Mucosa of descending colon (tissue), 3 donors: Measurements from ENCODE around the gene EVC2. TPM values are rescaled to one million over a fixed set of nuclear protein-coding genes. Genes with fewer than 3 reads are reported as not detected.

ENCODE experiments used
- ATAC-seq: fragments of 200-7000 bp; cut with Tn5 transposase; one replicate; pipeline ENCODE4 v1.9.1; 2020; ENCODE audit warnings: mild to moderate bottlenecking, moderate library complexity
- DNase-seq, 3 donors: peaks; one replicate each; pipeline ENCODE4 v3.0.0-alpha.2; 2020
- H3K36me3 ChIP-seq: fragments of 200-600 bp; one replicate; pipeline ENCODE4 v1.8.0; 2021; ENCODE audit warnings: low read depth, mild to moderate bottlenecking
- H3K4me1 ChIP-seq: fragments of 200-600 bp; one replicate; pipeline ENCODE4 v1.8.0; 2021; ENCODE audit warnings: low read depth, mild to moderate bottlenecking
- H3K4me3 ChIP-seq: fragments of 200-600 bp; one replicate; pipeline ENCODE4 v1.8.0; 2021; ENCODE audit warnings: mild to moderate bottlenecking
- H3K9me3 ChIP-seq: fragments of 200-600 bp; one replicate; pipeline ENCODE4 v1.8.0; 2021; ENCODE audit warnings: mild to moderate bottlenecking
- CTCF ChIP-seq: fragments of 200-600 bp; IDR thresholded peaks from one replicate; pipeline ENCODE4 v1.8.0; 2022; ENCODE audit warnings: antibody characterized with exemption, mild to moderate bottlenecking
- intact Hi-C, 2 donors: fragments of 100-400 bp; cut with DNase I in 1 of 2; cut with micrococcal nuclease in 1 of 2; formaldehyde crosslinking; loops; one replicate each; pipeline versions ENCODE4 v1.11.0 to v1.11.1; 2022; cut with DNase I, micrococcal nuclease
- total RNA-seq, 3 donors: library from RNA; stranded (reverse); fragmentation: NEBNext Ultra II Directional in 2 of 3; extraction: Animal tissue kit (Norgen Biotek cat#: 25700) in 2 of 3; gene quantifications; one replicate each; pipeline versions ENCODE4 v1.2.1 to v1.2.4, GENCODE V29; 2021 to 2023
- donor health status: DM: no; HTN: no; CAD: no; lungs with moderate emphysema.
- donor health status: DM: no; HTN: no; CAD: no.
- donor health status: DM: no; HTN: yes; CAD: no.

Gene EVC2
- total RNA-seq, 3 donors from 2014 or later, result 0.64 to 6.5 (median 1.1) TPM

GRCh38 chr4:5700459-5700858 is 7.9 kb downstream of the EVC2 start:
- Histone ChIP-seq H3K4me3 (no peak overlapping the region), H3K9me3 (no peaks in the 10 kb centered on the region), H3K4me1 (no peaks in the 10 kb centered on the region), H3K36me3 (no peaks in the 10 kb centered on the region)
- DNase-seq (no peak), ATAC-seq (no peak)
- no peak for TF ChIP-seq CTCF
- intact Hi-C loops, result no loop called here

GRCh38 chr4:5696341-5696740 is 12.0 kb downstream of the EVC2 start:
- no peaks in the 10 kb centered on the region for H3K36me3 ChIP-seq
- H3K4me3 ChIP-seq, result no peak overlapping the region
- intact Hi-C loops, result no loop called here
- H3K9me3 ChIP-seq, result no peaks in the 10 kb centered on the region
- no peak for ATAC-seq
- no peak for TF ChIP-seq CTCF
- DNase-seq, result no peak
- H3K4me1 ChIP-seq, result no peaks in the 10 kb centered on the region

GRCh38 chr4:5693871-5694270 is 14.5 kb downstream of the EVC2 start:
- intact Hi-C loops, result no loop called here
- no peak for TF ChIP-seq CTCF
- DNase-seq (no peak), ATAC-seq (no peak)
- H3K36me3 ChIP-seq, result no peaks in the 10 kb centered on the region
- no peaks in the 10 kb centered on the region for H3K4me1 ChIP-seq
- no peaks in the 10 kb centered on the region for H3K9me3 ChIP-seq
- no peak overlapping the region for H3K4me3 ChIP-seq

- ATAC-seq (no peak), DNase-seq (no peak)
- TF ChIP-seq CTCF, result no peak
- intact Hi-C loops, result no loop called here
- Histone ChIP-seq H3K4me3 (no peak overlapping the region), H3K36me3 (no peaks in the 10 kb centered on the region), H3K4me1 (no peaks in the 10 kb centered on the region), H3K9me3 (no peaks in the 10 kb centered on the region)
Observed at GRCh38 chr4:5691491-5692132, 16.7 kb downstream of the EVC2 start.

- intact Hi-C loops, result no loop called here
- no peak for TF ChIP-seq CTCF
- Histone ChIP-seq H3K4me1 (no peaks in the 10 kb centered on the region), H3K4me3 (no peak overlapping the region), H3K36me3 (no peaks in the 10 kb centered on the region), H3K9me3 (no peaks in the 10 kb centered on the region)
- DNase-seq (no peak), ATAC-seq (no peak)
Observed at GRCh38 chr4:5689065-5689464, 19.3 kb downstream of the EVC2 start.

GRCh38 chr4:5686338-5686737 is 22.0 kb downstream of the EVC2 start:
- Histone ChIP-seq H3K4me3 (no peak overlapping the region), H3K36me3 (no peaks in the 10 kb centered on the region), H3K9me3 (no peaks in the 10 kb centered on the region), H3K4me1 (no peaks in the 10 kb centered on the region)
- DNase-seq, result no peak
- no peak for ATAC-seq
- no peak for TF ChIP-seq CTCF
- intact Hi-C loops, result no loop called here
